ENCODE data around the gene LPP. TPM values are rescaled to one million over a fixed set of nuclear protein-coding genes. Genes with fewer than 3 reads are reported as not detected.

LPP gene
- total RNA-seq, 4 donors from 2014 or later = 109 to 170 (median 132) TPM

- peak overlapping the region in 2 of 4 donors; percentile 10 to 53 for H3K27ac ChIP-seq
These were observed 429.6 kb downstream of the LPP start for GRCh38 chr3:188583341-188584161.

GRCh38 chr3:188584162-188584529 lies 430.2 kb downstream of the LPP start:
- H3K36me3 ChIP-seq = no peaks in the 10 kb centered on the region
- peak overlapping the region in 1 of 4 donors; percentile 10 for H3K27ac ChIP-seq
- no peak for TF ChIP-seq CTCF (IDR thresholded peaks at IDR 0.05)
- no peak for TF ChIP-seq POLR2A (IDR thresholded peaks at IDR 0.05)
- no peaks in the 10 kb centered on the region for H3K27me3 ChIP-seq
- H3K9me3 ChIP-seq = no peaks in the 10 kb centered on the region
- DNase-seq = no peak
- no peak overlapping the region for H3K4me3 ChIP-seq
- H3K4me1 ChIP-seq = peaks cover 0 to 18% (median 9%) of the 10 kb centered on the region in 4 donors

More at GRCh38 chr3:188583341-188584161, 429.6 kb downstream of the LPP start:
- Histone ChIP-seq H3K9me3 (no peaks in the 10 kb centered on the region), H3K27me3 (no peaks in the 10 kb centered on the region), H3K4me3 (no peak overlapping the region), H3K36me3 (no peaks in the 10 kb centered on the region), H3K4me1 (peaks cover 0 to 18% (median 9%) of the 10 kb centered on the region in 4 donors)
- peak in 2 of 3 donors; percentile 52 to 68 for DNase-seq
- TF ChIP-seq POLR2A (IDR thresholded peaks at IDR 0.05) (no peak), CTCF (IDR thresholded peaks at IDR 0.05) (no peak)

- TF ChIP-seq CTCF (IDR thresholded peaks at IDR 0.05) = no peak
- no peak for TF ChIP-seq POLR2A (IDR thresholded peaks at IDR 0.05)
- no peaks in the 10 kb centered on the region for H3K36me3 ChIP-seq
- H3K27ac ChIP-seq = no peak overlapping the region
- H3K4me1 ChIP-seq = peaks cover 0 to 18% (median 9%) of the 10 kb centered on the region in 4 donors
- no peaks in the 10 kb centered on the region for H3K27me3 ChIP-seq
- no peaks in the 10 kb centered on the region for H3K9me3 ChIP-seq
- H3K4me3 ChIP-seq = no peak overlapping the region
- no peak for DNase-seq
These were observed 431.2 kb downstream of the LPP start for GRCh38 chr3:188584958-188585689.

- no peak overlapping the region for H3K27ac ChIP-seq
- DNase-seq = no peak
- no peak overlapping the region for H3K4me3 ChIP-seq
- no peaks in the 10 kb centered on the region for H3K27me3 ChIP-seq
- H3K4me1 ChIP-seq = peaks cover 0 to 3% (median under 1%) of the 10 kb centered on the region in 4 donors
- no peaks in the 10 kb centered on the region for H3K9me3 ChIP-seq
- TF ChIP-seq CTCF (IDR thresholded peaks at IDR 0.05) (no peak), POLR2A (IDR thresholded peaks at IDR 0.05) (no peak)
- H3K36me3 ChIP-seq = no peaks in the 10 kb centered on the region
These were observed 435.1 kb downstream of the LPP start for GRCh38 chr3:188589071-188589470.

- no peak overlapping the region for H3K4me3 ChIP-seq
- DNase-seq = no peak
- TF ChIP-seq CTCF (IDR thresholded peaks at IDR 0.05) (no peak), POLR2A (IDR thresholded peaks at IDR 0.05) (no peak)
- no peaks in the 10 kb centered on the region for H3K9me3 ChIP-seq
- no peak overlapping the region for H3K27ac ChIP-seq
- no peaks in the 10 kb centered on the region for H3K36me3 ChIP-seq
- H3K4me1 ChIP-seq = no peaks in the 10 kb centered on the region
- no peaks in the 10 kb centered on the region for H3K27me3 ChIP-seq
These were observed 435.8 kb downstream of the LPP start for GRCh38 chr3:188589771-188590170.

Data from Peyer's patch (tissue), 4 donors.